ENCODE data around the gene EXOC6B.

EXOC6B gene

GRCh38 chr2:72788756-72789155 lies 37.1 kb downstream of the EXOC6B start:
- no peak for DNase-seq

DNA sequence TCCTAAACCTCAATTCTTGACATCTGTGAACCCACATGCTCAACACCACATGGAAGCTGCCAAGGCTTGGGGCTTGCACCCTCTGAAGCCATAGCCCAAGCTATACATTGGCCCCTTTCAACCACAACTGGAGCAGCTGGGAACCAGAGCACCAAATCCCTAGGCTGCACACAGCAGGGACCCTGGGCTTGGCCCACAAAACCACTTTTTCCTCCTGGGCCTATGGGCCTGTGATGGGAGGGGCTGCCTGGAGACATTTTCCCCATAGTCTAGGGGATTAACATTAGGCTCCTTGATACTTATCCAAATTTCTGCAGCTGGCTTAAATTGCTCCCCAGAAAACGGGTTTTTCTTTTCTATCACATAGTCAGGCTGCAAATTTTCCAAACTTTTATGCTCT lies 40.3 kb downstream of the EXOC6B start:
- no peak for DNase-seq

GRCh38 chr2:72782520-72782919 lies 43.3 kb downstream of the EXOC6B start:
- DNase-seq: no peak

DNA sequence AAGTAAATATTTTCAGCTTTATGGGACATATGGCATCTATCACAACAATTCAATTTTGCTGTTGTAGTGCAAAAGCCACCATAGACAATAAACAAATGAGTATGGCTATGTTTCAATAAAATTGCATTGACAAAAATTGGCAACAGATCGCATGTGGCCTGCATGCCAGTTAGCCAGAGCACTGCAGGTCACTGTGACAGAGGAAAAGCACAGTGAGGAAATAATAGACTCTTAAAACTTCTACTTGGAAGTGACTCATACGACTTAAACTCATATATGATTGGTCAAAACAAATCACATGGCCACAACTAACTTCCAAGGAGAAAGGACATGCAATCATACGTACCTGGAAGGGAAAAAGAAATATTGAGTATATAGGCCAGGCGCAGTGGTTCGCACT lies 44.4 kb downstream of the EXOC6B start:
- DNase-seq: no peak

DNA sequence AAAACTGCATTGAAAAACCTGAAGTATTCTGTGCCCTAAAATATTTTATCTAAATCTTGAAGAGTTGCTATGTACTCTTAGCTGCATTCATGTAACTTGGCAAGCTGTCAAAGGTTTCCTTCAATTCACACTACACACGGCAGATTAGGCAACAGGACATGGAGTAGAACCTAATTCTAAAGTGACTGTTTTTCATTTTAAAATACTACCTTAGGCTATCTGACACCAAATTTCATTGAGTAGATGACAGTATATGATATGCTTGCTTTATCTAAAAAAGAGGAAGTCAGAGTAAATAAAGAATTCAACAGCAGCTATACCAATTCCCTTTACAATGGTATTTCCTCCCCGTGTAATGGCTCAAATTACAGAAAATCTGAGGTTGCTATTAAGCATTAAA lies 45.4 kb downstream of the EXOC6B start:
- no peak for DNase-seq

GRCh38 chr2:72779495-72779894 lies 46.3 kb downstream of the EXOC6B start:
- DNase-seq: no peak

- no peak for DNase-seq
These were observed 47.4 kb downstream of the EXOC6B start for GRCh38 chr2:72778410-72778809.

GRCh38 chr2:72770879-72771461 lies 54.9 kb downstream of the EXOC6B start:
- DNase-seq: peak; percentile 51 to 78

DNA sequence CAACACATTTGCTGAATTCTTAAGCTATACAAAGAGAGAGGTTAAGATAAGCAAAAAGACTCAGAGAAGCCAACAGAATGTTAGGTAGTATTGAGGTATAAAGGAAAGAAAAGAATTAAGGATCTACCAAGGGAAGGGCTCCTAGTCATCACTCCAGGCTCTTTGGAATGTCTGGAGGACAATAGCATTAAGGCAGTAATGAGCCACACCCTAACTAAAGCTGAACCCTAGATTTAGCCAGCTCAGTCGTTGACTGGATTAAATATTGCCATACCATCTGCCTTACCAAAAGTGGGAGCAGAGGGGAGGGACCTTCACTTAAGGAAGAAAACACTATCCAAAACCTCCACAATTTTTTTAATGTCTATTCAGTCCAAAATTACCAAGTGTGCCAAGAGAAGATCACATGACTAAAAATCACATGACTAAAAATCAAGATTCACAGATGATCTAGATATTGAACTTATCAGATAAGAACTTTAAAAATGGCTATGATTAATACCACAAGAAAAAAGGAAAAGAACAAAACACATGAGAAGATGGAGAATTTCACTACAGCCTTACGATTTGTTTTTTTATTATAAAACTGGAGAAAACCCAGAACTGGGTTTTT lies 59.7 kb downstream of the EXOC6B start:
- no peak for DNase-seq

DNA sequence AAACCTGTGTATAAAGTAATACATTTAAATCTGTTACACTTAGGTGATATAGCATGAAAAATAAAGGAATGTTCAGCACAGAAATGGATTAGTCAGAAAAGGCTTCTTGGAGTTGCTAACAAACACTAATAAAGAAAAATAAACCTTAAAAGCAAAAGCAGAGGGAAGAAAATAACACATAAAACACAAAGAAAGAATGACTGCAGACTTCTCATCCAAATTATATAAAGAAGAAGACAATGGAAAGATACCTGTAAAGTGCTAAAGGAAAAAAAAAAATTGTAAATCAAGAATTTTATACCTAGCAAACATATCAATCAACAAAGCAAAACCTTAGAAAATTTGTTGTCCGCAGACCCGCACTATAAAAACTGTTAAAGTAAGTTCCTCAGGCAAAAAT lies 63.6 kb downstream of the EXOC6B start:
- DNase-seq: no peak

DNA sequence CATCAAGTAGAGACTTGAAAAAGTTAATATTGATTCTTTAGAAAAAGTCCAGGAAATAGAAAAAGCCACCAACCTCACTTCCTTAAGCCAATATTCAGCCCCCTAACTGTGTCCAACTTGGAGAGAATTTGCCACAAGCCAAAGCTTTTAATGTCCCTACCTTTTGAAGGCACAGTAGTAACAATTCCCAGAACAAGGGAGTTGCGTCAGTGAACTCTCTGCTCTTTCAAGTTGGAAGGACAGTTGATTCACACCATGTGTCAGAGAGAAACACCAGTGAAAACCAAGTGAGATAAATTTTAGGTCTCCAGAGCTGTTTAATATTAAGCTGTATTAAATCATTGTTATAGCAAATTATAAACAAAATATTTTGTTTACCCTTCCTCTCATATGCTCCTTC lies 66.1 kb downstream of the EXOC6B start:
- DNase-seq: no peak

- no peak for DNase-seq
These were observed 68.6 kb downstream of the EXOC6B start for GRCh38 chr2:72757177-72757775.

DNA sequence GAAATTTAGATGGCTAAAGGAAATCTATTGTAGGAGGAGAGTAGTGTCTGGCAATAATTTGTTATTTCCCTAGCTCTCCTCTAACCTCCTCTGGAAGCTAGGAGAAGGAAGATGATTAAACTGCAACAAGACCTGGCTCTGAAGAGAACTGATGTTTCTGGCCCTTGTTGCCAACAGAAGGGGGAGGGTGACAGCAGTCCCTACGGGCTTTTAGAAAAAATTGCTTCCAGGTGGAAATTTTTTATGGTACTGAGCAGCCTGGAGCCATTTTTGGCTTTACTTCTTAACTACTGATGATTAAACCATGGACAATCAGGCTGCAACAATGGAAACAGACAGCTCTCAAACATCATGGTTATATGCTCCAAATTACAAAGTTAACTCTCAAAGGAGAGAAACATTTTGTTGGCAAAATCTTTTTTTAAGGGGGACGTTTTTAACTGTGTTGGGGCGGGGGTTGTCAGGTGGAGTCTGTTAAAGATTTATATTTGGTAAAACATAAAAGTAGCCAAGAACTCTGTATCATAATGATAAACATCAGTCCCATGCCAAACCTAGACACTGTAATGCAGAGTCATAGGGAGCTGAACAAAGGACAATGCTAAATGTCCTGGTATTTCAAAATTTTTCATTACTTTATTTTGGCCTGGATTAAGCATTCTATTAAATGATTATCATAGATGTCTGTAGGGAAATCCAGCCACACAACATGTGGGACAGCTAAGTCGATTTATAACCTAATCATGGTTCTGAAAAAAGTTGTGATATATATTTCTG lies 70.0 kb downstream of the EXOC6B start:
- DNase-seq: no peak

- DNase-seq: no peak
These were observed 71.1 kb downstream of the EXOC6B start for GRCh38 chr2:72754628-72755320.

DNA sequence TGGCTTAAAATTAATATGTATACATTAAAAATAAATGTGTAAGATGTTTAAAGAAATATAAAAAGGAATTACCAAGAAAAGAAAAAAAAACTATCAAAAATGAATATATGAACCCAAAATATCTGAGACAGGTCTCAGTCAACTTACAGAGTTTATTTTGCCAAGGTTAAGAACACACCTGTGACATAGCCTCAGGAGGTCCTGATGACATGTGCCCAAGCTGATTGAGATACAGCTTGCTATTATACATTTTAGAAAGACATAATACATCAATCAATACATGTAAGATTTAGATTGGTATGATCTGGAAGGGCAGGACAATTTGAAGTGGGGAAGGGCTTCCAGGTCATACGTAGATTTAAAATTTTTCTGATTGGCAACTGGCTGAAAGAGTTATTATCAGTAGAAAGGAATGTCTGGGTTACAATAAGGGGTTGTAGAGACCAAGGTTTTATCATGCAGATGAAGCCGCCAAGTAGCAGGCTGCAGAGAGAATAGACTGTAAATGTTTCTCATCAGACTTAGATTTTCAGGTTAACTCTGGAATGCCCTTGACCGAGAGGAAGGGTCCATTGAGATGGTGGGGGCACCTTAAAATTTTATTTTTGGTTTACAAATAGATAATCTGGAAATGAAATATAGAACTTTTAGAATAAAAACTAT lies 74.7 kb downstream of the EXOC6B start:
- no peak for DNase-seq

GRCh38 chr2:72750466-72750865 lies 75.4 kb downstream of the EXOC6B start:
- no peak for DNase-seq

DNA sequence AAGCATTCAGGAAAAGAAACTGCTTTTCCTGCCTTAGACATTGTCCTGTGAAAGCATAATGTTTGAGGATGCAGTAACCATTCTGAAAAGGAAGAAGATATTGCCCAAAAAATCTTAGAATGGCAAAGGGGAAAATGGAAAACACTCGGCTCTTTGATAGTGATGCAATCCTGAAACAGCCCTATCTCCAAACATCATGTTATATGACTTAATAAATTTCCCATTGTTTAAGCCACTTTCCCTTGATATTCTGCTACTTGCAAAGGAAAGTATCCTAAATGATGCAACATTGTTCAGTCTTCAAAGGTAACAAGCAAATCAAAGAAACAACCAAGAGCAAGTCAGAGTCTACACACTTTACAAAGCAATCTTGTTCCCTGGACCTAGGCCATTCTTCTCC lies 78.5 kb downstream of the EXOC6B start:
- no peak for DNase-seq

DNA sequence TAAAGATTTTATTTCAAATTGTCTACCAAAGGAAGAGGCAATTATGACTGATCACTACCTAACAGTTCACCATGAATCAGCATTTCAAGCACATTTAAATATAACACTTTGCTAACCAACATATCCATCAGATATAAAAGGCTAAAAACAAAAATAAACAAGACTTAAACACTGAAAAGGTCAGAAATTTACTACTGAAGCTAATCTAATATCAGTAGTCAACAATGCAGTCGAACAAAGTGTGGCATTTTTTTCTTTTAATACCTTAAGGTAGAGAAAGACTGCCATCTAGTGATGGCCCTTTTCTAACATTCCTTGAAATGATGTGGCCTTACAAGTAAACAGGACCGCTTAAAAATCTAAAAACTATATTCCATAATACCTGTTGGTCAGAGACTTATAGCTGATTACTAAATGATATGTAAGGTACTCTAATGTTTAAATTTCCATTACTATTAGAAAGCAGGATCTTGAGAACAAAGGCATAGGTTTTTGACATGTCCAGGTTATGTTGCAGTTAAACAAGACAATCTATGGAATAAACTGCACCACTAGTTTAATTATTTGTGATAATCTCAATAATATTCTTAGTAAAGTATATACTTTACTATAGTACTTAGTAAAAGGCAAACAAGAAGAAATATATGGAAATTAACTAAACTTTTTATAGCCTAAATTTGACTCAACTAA lies 80.0 kb downstream of the EXOC6B start:
- peak; percentile 8 to 69 for DNase-seq

DNA sequence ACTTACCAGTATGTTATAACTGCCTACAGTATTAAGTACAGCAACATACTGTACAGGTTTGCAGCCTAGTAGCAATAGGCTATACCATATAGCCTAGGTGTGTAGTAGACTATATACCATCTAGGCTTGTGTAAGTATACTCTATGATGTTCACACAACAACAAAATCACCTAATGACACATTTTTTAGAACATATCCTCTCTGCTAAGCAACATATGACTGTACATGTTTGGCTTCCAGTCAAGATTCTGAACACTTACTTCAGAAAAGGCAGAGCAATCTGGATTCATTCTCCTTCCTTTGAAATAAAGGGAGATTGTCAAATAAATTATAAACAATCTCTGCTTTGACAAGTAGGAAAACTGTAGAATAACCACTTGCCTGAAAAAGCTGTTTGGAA lies 81.8 kb downstream of the EXOC6B start:
- no peak for DNase-seq

DNA sequence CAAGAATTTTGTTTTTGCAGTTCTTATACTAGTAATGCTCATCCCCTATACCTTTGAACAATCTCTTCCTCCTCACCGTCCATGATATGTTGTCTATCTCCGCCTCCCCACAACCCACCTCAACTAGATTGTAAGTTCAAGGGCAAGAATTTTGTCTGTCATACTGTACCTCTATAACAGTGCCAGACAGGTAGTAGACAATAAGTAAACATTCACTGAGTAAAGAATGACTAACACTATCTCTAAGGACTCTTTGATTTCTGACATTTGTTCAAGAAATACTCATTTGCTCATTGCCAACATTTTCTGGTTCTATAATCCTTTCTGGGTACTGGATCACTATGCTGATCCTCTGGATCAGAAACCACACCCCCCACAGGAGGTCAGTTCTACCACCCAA lies 82.4 kb downstream of the EXOC6B start:
- DNase-seq: no peak

GRCh38 chr2:72738096-72738495 lies 87.7 kb downstream of the EXOC6B start:
- no peak for DNase-seq

- DNase-seq: no peak
These were observed 91.4 kb downstream of the EXOC6B start for GRCh38 chr2:72734432-72734831.
